Lung (tissue), 12 donors: ENCODE measurements around the gene UQCR11. TPM values are rescaled to one million over a fixed set of nuclear protein-coding genes. Genes with fewer than 3 reads are reported as not detected.

Source experiments
- ATAC-seq: fragments of 200-7000 bp; cut with Tn5 transposase; one replicate; pipeline ENCODE4 v1.9.1; 2020; ENCODE audit warnings: moderate number of reproducible peaks; ENCODE audit not compliant: insufficient read depth, low FRiP score
- DNase-seq, 3 donors: peaks; one replicate each; pipeline ENCODE4 v3.0.0-alpha.2; 2013 to 2017
- H3K27ac ChIP-seq, 2 donors: one replicate each; pipeline ENCODE4 v1.5.1; 2013; ENCODE audit warnings: mild to moderate bottlenecking in 2 of 2, moderate library complexity in 2 of 2, control low read depth in 1 of 2, inconsistent platforms in 1 of 2, low read depth in 1 of 2, low read length in 1 of 2
- H3K27me3 ChIP-seq, 3 donors: one replicate each; pipeline ENCODE4 v1.5.1; 2013; ENCODE audit warnings: low read length in 2 of 3; ENCODE audit not compliant: control insufficient read depth in 3 of 3, insufficient read depth in 3 of 3
- H3K36me3 ChIP-seq, 4 donors: one replicate each; pipeline ENCODE4 v1.5.1; 2013; ENCODE audit warnings: low read length in 4 of 4, mild to moderate bottlenecking in 1 of 4, moderate library complexity in 1 of 4; ENCODE audit not compliant: control insufficient read depth in 4 of 4, insufficient read depth in 4 of 4
- H3K4me1 ChIP-seq, 5 donors: one replicate each; pipeline ENCODE4 v1.5.1; 2013; ENCODE audit warnings: low read length in 5 of 5, mild to moderate bottlenecking in 2 of 5, moderate library complexity in 1 of 5; ENCODE audit not compliant: control insufficient read depth in 5 of 5, insufficient read depth in 5 of 5
- H3K4me3 ChIP-seq: one replicate; pipeline ENCODE4 v1.5.1; 2013; ENCODE audit warnings: mild to moderate bottlenecking, control low read depth, moderate library complexity
- H3K9ac ChIP-seq, 2 donors: one replicate each; pipeline ENCODE4 v1.5.1; 2013; ENCODE audit warnings: low read length in 2 of 2, control low read depth in 1 of 2; ENCODE audit not compliant: insufficient read depth in 1 of 2
- H3K9me3 ChIP-seq, 4 donors: one replicate each; pipeline ENCODE4 v1.5.1; 2013; ENCODE audit warnings: low read length in 3 of 4, mild to moderate bottlenecking in 1 of 4, moderate library complexity in 1 of 4; ENCODE audit not compliant: control insufficient read depth in 4 of 4, insufficient read depth in 3 of 4
- CTCF ChIP-seq: IDR thresholded peaks from 2 replicates; pipeline ENCODE4 v1.5.1; 2012; ENCODE audit warnings: mild to moderate bottlenecking; ENCODE audit errors: control extremely low read depth, extremely low read depth
- WGBS, 2 donors: extraction: QIAGEN DNeasy Blood & Tissue Kit; methylation state at CpG; one replicate each; pipeline ENCODE4 v1.1.7; 2013; 5-methylcytosine and 5-hydroxymethylcytosine counted together
- polyA plus RNA-seq, 2 donors: library from polyadenylated mRNA; stranded (reverse); fragments of 200-250 nt; gene quantifications; one replicate each; pipeline ENCODE4 v1.2.1, GENCODE V29; 2013
- total RNA-seq, 2 donors: library from RNA; depleted of rRNA in 1 of 2; stranded (reverse); fragments of >200 nt in 1 of 2; gene quantifications; one replicate each; pipeline ENCODE4 v1.2.1, GENCODE V29; 2014 to 2021
- donor health status: control.
- donor health status: control.
- donor health status: Bipolar disorder and iron deficiency.
- donor health status: healthy.
- donor health status: DM: yes; HTN: yes; CAD: no.

The UQCR11 gene
- total and polyA plus RNA-seq, 4 donors: 35.4 to 225 (median 127) TPM

- Histone ChIP-seq H3K27me3 (no peaks in the 10 kb centered on the region), H3K9me3 (no peaks in the 10 kb centered on the region), H3K36me3 (peaks cover 9 to 14% (median 9%) of the 10 kb centered on the region in 4 donors), H3K4me1 (peaks cover 0 to 12% (median 5%) of the 10 kb centered on the region in 5 donors), H3K9ac (peak within 1 kb of the TSS; percentile 73 to 84), H3K27ac (peak within 1 kb of the TSS; percentile 96 to 99), H3K4me3 (peak within 1 kb of the TSS; percentile 75)
- no peak for TF ChIP-seq CTCF
- DNase-seq: peak; percentile 93 to 96 (median 94)
- peak; percentile 93 for ATAC-seq
- WGBS, 2 donors: 1 to 2% methylated on average over 41 to 68 of the region's 68 CpGs
These were observed 12.3 kb downstream of the UQCR11 start, which contains the start of gene MBD3 for GRCh38 chr19:1592755-1593500. MBD3 (minus strand) TSS chr19:1592865; CDS start chr19:1592631, 234 bp downstream.

GRCh38 chr19:1592024-1592754 is 13.1 kb downstream of the UQCR11 start:
- H3K4me3 ChIP-seq: peak overlapping the region; percentile 75
- peak overlapping the region; percentile 73 to 84 for H3K9ac ChIP-seq
- H3K27ac ChIP-seq: peak overlapping the region; percentile 96 to 99
- WGBS, 2 donors: 0% methylated on average over 87 to 94 of the region's 94 CpGs
- ATAC-seq: peak; percentile 85
- no peaks in the 10 kb centered on the region for H3K9me3 ChIP-seq
- no peak for TF ChIP-seq CTCF
- H3K4me1 ChIP-seq: peaks cover 0 to 12% (median 5%) of the 10 kb centered on the region in 5 donors
- no peaks in the 10 kb centered on the region for H3K27me3 ChIP-seq
- H3K36me3 ChIP-seq: peaks cover 1 to 7% (median 2%) of the 10 kb centered on the region in 4 donors
- DNase-seq: peak; percentile 88 to 94 (median 91)

- DNase-seq: peak in 1 of 3 donors; percentile 17
- no peak for TF ChIP-seq CTCF
- no peak for ATAC-seq
- Histone ChIP-seq H3K27ac (peak overlapping the region; percentile 83 to 99), H3K4me1 (peaks cover 0 to 12% (median 5%) of the 10 kb centered on the region in 5 donors), H3K9ac (peak overlapping the region; percentile 73 to 84), H3K36me3 (peaks cover 0 to 3% (median 0%) of the 10 kb centered on the region in 4 donors), H3K27me3 (no peaks in the 10 kb centered on the region), H3K9me3 (no peaks in the 10 kb centered on the region), H3K4me3 (peak overlapping the region; percentile 75)
- WGBS, 2 donors: 1 to 2% methylated on average over 29 to 31 of the region's 31 CpGs
These were observed 13.7 kb downstream of the UQCR11 start for GRCh38 chr19:1591421-1592023.
